ENCODE results near the gene CACNB2.
"Not testable (repeated sequence)": the region's sequence is repeated elsewhere in the genome, so short reads cannot be mapped to it uniquely, and the experiment has no call there.

The CACNB2 gene

DNA sequence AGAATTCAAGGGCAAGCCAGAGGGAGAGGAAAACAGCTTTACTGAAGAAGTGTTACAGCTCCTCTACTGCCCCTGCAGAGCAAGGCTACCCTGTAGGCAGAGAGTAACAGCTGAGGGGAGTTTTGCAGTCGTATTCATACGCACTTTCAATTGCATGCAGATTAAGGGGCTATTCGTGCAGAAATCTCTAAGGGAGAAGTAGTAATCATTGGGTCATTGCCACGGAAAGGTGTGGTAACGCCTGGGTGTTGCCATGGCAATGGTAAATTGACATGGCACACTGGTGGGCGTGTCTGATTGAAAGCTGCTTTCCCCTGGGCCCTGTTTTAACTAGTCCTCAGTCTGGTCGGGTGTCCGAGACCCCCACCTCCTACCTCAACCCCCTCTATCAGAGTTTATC is 284.0 kb downstream of the CACNB2 start:
- no peaks in the 10 kb centered on the region for H3K4me1 Mint-ChIP-seq
- H3K27me3 Mint-ChIP-seq = no peaks in the 10 kb centered on the region
- no peak for ATAC-seq
- H3K27ac Mint-ChIP-seq = no peak overlapping the region
- no peaks in the 10 kb centered on the region for H3K9me3 Mint-ChIP-seq
- no peak overlapping the region for H3K4me3 Mint-ChIP-seq
- no peak for DNase-seq

GRCh38 chr10:18429335-18429734 is 289.1 kb downstream of the CACNB2 start:
- H3K4me1 Mint-ChIP-seq = no peaks in the 10 kb centered on the region
- no peaks in the 10 kb centered on the region for H3K9me3 Mint-ChIP-seq
- no peaks in the 10 kb centered on the region for H3K27me3 Mint-ChIP-seq
- DNase-seq (no peak), ATAC-seq (no peak)
- no peak overlapping the region for H3K4me3 Mint-ChIP-seq
- H3K27ac Mint-ChIP-seq = peak overlapping the region in 1 of 2 donors; percentile 59

DNA sequence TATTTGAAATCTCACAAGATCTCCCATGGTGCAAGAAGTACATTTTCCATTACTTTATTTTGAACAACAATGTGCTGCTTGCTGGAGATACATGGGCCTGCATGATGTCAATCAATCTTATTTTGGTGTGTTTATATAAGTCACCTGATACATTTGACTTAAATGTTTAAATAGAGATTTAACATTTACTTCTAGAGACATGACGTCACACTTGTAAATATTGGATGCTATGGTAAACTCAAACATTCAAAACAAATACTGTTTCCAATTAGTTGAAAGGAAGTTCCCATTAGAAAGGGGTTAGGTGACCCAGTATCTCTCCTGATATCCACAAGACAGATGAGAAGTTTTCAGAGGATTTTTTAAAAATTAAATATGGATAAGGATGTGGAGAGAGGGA is 296.7 kb downstream of the CACNB2 start:
- no peaks in the 10 kb centered on the region for H3K4me1 Mint-ChIP-seq
- no peak for ATAC-seq
- no peak overlapping the region for H3K4me3 Mint-ChIP-seq
- H3K27me3 Mint-ChIP-seq = no peaks in the 10 kb centered on the region
- H3K27ac Mint-ChIP-seq = no peak overlapping the region
- H3K9me3 Mint-ChIP-seq = no peaks in the 10 kb centered on the region
- DNase-seq = no peak

- ATAC-seq (no peak), DNase-seq (no peak)
- Mint-ChIP-seq H3K4me1 (no peaks in the 10 kb centered on the region), H3K4me3 (no peak overlapping the region), H3K27ac (no peak overlapping the region), H3K27me3 (no peaks in the 10 kb centered on the region), H3K9me3 (no peaks in the 10 kb centered on the region)
Measured at GRCh38 chr10:18437486-18437885, 297.3 kb downstream of the CACNB2 start.

- no peak for ATAC-seq
- no peak overlapping the region for H3K4me3 Mint-ChIP-seq
- no peaks in the 10 kb centered on the region for H3K27me3 Mint-ChIP-seq
- no peaks in the 10 kb centered on the region for H3K9me3 Mint-ChIP-seq
- no peak overlapping the region for H3K27ac Mint-ChIP-seq
- H3K4me1 Mint-ChIP-seq = no peaks in the 10 kb centered on the region
- no peak for DNase-seq
Measured at GRCh38 chr10:18438361-18439126, 298.3 kb downstream of the CACNB2 start.

DNA sequence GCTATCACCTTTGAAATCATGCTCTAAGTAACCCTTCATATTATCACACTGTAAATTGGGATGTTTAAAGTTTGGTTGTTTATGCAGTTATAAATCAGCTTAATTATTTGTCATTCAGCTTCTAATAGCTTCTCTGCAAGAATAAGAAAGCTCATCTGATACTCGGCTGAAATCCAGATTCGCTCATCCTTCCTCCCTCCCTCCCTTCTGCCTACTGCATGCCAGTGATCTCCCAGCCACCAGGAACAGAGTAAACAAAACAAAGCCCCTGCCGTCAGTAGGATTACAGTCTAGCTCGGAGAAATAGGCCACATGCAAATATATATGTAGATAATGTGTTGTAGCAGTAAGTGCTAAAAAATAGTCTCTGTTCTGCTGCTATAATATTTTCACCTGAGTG is 299.4 kb downstream of the CACNB2 start:
- DNase-seq = no peak
- Mint-ChIP-seq H3K4me3 (no peak overlapping the region), H3K9me3 (no peaks in the 10 kb centered on the region), H3K27me3 (no peaks in the 10 kb centered on the region), H3K4me1 (no peaks in the 10 kb centered on the region), H3K27ac (no peak overlapping the region)
- ATAC-seq = no peak

DNA sequence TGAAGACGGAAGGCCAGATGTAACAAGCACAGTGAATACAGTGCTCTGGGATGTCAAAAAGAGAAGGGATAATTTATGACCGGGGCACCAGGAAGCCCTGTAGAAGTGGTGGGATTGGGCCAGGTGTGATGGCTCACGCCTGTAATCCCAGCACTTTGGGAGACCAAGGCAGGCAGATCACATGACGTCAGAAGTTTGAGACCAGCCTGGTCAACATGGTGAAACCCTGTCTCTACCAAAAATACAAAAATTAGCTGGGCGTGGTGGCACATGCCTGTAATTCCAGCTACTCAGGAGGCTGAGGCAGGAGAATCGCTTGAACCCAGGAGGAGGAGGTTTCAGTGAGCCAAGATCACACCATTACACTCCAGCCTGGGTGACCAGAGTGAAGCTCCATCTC is 305.4 kb downstream of the CACNB2 start:
- not testable (repeated sequence) for H3K9me3 Mint-ChIP-seq, DNase-seq, H3K27ac Mint-ChIP-seq, H3K4me1 Mint-ChIP-seq, H3K4me3 Mint-ChIP-seq, H3K27me3 Mint-ChIP-seq, ATAC-seq

DNA sequence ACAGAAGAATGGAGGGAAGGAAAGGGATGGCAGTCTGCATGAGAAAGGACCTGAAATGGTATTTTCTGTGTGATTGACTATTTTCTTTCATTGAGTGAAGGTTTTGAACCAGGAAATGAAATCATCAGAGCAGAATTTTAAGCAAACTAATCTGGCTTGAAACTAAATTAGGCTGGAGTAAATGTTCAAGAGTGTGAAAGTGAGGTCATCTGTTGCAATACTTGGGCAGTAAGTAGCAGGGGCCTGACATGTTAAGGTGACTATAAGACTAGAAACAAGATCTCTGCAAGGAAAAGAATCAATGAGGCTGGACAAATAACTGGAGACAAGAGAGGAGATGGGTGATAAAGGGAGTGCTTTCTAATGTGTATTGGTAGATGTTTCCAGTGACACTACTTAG is 306.0 kb downstream of the CACNB2 start:
- H3K27me3 Mint-ChIP-seq = peaks cover 9% of the 10 kb centered on the region
- no peak for DNase-seq
- H3K4me3 Mint-ChIP-seq = no peak overlapping the region
- H3K27ac Mint-ChIP-seq = no peak overlapping the region
- ATAC-seq = no peak
- H3K9me3 Mint-ChIP-seq = no peaks in the 10 kb centered on the region
- no peaks in the 10 kb centered on the region for H3K4me1 Mint-ChIP-seq

- DNase-seq (no peak), ATAC-seq (no peak)
- Mint-ChIP-seq H3K4me3 (no peak overlapping the region), H3K4me1 (no peaks in the 10 kb centered on the region), H3K9me3 (no peaks in the 10 kb centered on the region), H3K27me3 (peaks cover 9% of the 10 kb centered on the region), H3K27ac (peak overlapping the region in 1 of 2 donors; percentile 79)
Measured at GRCh38 chr10:18449611-18450026, 309.4 kb downstream of the CACNB2 start.

- Mint-ChIP-seq H3K4me3 (no peak overlapping the region), H3K4me1 (no peaks in the 10 kb centered on the region), H3K9me3 (no peaks in the 10 kb centered on the region), H3K27me3 (peaks cover 7% of the 10 kb centered on the region), H3K27ac (no peak overlapping the region)
- ATAC-seq (no peak), DNase-seq (no peak)
Measured at GRCh38 chr10:18450298-18450697, 310.1 kb downstream of the CACNB2 start.

GRCh38 chr10:18455086-18455884 is 315.1 kb downstream of the CACNB2 start:
- Mint-ChIP-seq H3K27ac (no peak overlapping the region), H3K27me3 (no peaks in the 10 kb centered on the region), H3K4me1 (no peaks in the 10 kb centered on the region), H3K9me3 (no peaks in the 10 kb centered on the region), H3K4me3 (no peak overlapping the region)
- DNase-seq (no peak), ATAC-seq (no peak)

DNA sequence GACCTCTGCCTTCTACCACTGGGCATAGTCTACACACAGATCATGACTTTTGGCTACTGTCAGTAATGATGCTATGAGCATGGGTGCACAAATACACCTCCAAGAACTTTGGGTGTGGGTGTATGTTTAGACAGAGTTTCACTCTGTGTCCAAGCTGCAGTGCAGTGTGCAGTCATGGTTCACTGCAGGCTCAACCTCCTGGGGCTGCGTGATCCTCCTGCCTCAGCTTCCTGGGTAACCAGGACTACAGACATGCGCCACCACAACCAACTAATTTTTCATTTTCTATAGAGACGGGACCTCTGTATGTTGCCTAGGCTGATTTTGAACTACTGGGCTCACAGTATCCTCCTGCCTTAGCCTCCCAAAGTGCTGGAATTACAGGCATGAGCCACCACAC is 316.8 kb downstream of the CACNB2 start:
- Mint-ChIP-seq H3K4me1 (no peaks in the 10 kb centered on the region), H3K27me3 (no peaks in the 10 kb centered on the region), H3K27ac (no peak overlapping the region), H3K4me3 (no peak overlapping the region), H3K9me3 (no peaks in the 10 kb centered on the region)
- ATAC-seq (no peak), DNase-seq (no peak)

DNA sequence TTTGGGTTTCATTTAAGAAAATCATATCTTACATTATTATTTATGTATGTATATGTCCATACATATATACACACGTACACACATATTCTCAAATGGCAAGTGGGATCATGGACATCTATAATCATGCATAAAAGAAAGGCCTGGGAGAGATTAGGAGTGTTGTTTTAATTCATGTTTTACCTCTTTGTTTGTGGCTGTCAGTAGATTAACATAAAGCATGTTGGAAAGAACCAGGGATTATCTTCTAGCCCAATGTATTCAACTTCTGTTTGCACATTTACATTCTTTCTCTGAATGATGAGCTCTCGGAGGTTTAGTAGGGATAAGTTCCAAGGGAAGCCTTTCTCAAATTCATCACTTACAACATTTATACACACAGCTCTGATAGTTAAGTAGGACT is 319.8 kb downstream of the CACNB2 start:
- no peak for ATAC-seq
- Mint-ChIP-seq H3K27ac (no peak overlapping the region), H3K4me3 (no peak overlapping the region), H3K27me3 (peaks cover 14% of the 10 kb centered on the region), H3K9me3 (no peaks in the 10 kb centered on the region), H3K4me1 (no peaks in the 10 kb centered on the region)
- DNase-seq = no peak

GRCh38 chr10:18463673-18464211 is 323.5 kb downstream of the CACNB2 start:
- Mint-ChIP-seq H3K4me3 (no peak overlapping the region), H3K27me3 (peaks cover 14% of the 10 kb centered on the region), H3K27ac (no peak overlapping the region), H3K4me1 (no peaks in the 10 kb centered on the region), H3K9me3 (no peaks in the 10 kb centered on the region)
- ATAC-seq (no peak), DNase-seq (no peak)

GRCh38 chr10:18469125-18469524 is 328.9 kb downstream of the CACNB2 start:
- H3K4me1 Mint-ChIP-seq = no peaks in the 10 kb centered on the region
- H3K27me3 Mint-ChIP-seq = peaks cover under 1% of the 10 kb centered on the region
- DNase-seq = no peak
- H3K9me3 Mint-ChIP-seq = no peaks in the 10 kb centered on the region
- H3K27ac Mint-ChIP-seq = no peak overlapping the region
- no peak overlapping the region for H3K4me3 Mint-ChIP-seq
- ATAC-seq = no peak

- Mint-ChIP-seq H3K4me3 (no peak overlapping the region), H3K27ac (no peak overlapping the region), H3K4me1 (no peaks in the 10 kb centered on the region), H3K27me3 (peaks cover 10% of the 10 kb centered on the region), H3K9me3 (no peaks in the 10 kb centered on the region)
- ATAC-seq (no peak), DNase-seq (no peak)
Measured at GRCh38 chr10:18472977-18473376, 332.8 kb downstream of the CACNB2 start.

All from stimulated activated naive CD8-positive, alpha-beta T cell treated with anti-CD3 and anti-CD28 coated beads, Interleukin-15, amount 100 ng/mL, for 72 hours (primary cell).